HPDE6-E6E7 (cell line): Measurements from ENCODE around the gene EGLN2.
"Not testable (repeated sequence)": the region's sequence is repeated elsewhere in the genome, so short reads cannot be mapped to it uniquely, and the experiment has no call there.

Experiments
- DNase-seq: peaks from one replicate; pipeline ENCODE4 v3.0.0; 2011; ENCODE audit warnings: missing footprints; ENCODE audit errors: extremely low spot score

The EGLN2 gene

DNA sequence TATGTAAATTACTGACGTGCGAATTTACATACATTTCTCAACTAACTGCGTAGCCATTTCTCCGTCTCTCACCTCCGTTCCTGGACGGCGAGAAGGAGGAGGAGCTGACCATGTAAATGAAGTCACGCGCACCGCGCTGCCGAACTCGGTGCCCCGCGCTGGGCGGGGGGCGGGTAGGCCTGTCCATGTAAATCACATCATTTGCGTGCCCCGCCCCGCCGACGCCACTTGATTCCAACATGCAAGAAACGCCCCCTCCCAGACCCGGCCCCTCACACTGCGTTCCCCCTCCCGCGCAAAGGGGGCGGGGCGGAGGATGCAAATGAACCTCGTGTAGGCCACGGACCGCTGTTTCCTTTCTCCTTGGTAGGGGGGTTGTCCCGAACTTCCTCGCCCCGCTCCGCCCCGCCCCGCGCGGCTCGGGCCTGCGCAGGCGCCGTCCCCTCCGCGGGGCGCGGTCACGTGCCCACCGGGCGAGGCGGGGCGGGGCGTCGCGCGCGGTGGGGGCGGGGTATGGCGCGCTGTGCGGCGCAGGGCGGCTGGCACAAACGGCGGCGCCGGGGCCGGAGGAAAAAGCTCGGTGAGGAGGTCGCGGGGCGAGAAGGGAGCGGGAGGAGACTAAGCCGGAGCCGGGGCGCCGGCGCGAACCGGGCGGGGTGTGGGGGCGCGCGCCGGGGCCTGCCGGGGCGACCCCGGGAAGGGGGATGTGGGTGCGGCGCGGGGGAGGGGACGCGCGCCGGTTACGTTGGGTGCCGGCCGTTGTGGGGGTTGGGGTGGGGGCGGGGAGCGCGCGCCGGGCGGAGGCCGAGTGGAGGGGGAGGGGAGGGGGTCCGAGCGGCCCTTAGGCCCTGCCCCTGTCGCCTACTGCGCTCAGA, at the start of gene EGLN2:
TSS of gene EGLN2 (plus strand) at position 509 of the 875 bp plus-strand sequence. CDS start 1,382 bp downstream, outside the sequence.
- DNase-seq, result peak; percentile 88

DNA sequence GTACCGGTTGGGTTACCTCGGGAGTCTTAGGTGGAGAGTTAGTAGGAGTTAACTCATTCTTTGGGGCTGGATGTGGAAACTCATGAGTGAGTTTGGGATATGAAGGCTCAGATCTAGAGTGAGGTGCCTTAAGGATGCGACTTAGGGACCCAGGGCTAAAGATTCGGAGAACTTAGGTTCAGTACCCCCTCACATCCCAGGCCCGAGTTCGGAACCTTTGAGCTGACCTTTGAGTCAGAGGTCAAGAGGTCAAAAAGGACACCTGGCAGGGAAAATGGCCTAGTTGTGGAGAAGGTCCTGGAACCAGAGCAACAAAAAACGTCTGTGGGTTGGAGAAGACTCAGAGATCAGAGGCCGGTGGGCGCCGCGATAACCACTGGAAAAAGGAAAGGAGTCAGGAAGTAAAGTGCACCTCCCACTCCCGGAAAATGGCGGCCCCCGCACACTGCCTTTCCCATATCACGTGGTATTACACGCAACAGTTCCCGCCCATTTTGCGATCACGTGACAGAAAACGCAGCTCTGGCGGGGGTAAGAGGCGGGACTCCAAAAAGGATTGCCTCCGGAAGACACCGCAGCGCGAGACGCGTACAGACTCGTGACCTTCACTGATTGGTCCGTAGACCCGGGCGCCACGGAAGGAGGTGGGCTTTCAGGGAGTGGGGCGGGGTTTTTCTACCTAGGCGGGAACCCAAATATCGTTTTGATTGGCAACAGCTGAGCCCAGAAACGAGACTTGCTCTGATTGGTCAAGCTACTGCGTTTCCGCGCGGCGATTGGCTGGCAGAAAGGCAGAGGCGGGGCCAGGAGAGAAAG, 48.7 kb upstream of the EGLN2 start, which contains the start of gene ACTMAP:
TSS of gene ACTMAP (minus strand) at position 420 of the 816 bp plus-strand sequence. CDS start 674 bp downstream, outside the sequence.
- peak; percentile 99 for DNase-seq

DNA sequence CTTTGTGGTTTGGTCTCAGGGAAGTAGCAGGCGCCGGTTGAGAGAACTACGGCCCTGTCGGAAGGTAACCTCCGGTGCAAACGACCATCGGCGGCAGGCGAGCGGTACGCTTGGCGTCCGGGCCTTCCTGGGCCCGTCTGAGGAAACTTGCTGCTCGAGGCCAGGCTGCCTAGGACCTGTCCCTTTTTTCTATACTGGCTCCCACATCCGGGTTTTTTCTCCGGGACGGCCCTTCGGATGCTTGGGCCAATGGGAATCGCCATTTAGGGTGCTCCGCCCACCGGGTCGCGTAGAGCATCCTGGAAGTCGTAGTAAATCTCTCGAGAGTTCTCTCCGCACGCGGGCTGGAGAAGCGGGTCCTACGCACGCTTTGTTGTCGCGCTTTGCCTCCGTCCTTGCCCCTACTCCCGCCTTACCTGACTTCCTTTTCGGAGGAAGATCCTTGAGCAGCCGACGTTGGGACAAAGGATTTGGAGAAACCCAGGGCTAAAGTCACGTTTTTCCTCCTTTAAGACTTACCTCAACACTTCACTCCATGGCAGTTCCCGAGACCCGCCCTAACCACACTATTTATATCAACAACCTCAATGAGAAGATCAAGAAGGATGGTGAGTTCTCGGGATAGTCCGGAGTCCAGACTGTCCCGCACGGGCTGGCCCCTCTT, 48.0 kb upstream of the EGLN2 start, which contains the start of gene SNRPA:
TSS of gene SNRPA (plus strand) at position 330 of the 664 bp plus-strand sequence. CDS start at position 536, 206 bp downstream.
- peak; percentile 94 for DNase-seq

DNA sequence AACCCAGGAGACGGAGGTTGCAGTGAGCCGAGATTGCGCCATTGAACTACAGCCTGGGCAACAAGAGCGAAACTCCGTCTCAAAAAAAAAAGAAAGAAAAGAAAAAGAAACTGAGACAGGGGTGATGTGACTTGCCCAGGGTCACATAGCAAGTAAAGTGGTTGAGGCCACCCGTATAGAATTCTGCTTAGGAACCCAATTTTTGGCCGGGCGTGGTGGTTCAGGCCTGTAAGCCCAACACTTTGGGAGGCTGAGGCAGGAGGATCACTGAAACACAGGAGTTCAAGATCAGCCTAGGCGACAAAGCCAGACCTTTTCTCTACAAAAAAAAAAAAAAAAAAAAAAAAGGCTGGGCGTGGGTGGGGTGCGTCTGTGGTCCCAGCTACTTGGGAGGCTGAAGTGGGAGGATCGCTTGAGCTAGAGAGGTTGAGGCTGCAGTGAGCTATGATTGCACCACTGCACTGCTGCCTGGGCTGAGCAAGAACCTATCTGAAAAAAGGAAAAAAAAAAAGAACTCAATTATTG, 46.7 kb upstream of the EGLN2 start:
- no peak for DNase-seq

DNA sequence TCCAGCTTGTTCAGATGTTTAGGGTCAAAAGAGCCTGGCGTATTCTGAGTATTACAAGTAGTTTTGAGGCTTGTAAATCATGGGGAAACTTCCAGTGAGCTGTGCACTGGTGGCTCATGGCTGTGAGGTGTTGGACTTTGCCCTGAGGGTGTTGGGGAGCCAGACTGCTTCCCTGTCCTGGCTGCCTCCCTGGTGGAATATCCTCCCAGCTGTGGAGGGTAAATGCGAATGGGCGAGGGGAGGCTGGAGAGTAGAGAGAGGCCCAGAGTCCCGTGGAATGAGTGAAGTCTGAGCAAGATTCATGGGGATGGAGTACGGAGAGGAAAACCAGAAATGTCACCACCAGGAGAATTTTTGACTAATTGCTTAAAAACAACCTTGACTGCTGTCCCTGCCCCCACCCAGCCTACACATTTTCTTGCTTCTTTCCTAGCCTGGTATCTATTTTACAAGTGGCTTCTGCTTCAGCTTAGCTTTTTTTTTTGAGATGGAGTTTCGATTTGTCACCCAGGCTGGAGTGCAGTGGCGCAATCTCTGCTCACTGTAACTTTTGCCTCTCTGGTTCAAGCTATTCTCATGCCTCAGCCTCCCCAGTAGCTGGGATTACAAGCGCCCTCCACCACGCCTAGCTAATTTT, 44.3 kb upstream of the EGLN2 start:
- no peak for DNase-seq

DNA sequence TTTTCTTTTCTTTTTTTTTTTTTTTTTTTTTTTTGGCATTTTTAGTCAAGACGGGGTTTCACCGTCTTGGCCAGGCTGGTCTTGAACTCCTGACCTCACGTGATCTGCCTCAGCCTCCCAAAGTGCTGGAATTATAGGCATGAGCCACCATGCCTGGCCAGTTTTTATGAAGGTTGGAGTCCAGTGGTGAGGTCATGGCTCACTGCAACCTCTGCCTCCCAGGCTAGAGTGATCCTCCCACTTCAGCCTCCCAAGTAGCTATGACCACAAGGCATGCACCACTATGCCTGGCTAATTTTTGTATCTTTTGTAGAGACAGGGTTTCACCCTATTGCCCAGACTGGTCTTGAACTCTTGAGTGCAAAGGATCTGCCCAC, 43.8 kb upstream of the EGLN2 start:
- DNase-seq, result no peak

DNA sequence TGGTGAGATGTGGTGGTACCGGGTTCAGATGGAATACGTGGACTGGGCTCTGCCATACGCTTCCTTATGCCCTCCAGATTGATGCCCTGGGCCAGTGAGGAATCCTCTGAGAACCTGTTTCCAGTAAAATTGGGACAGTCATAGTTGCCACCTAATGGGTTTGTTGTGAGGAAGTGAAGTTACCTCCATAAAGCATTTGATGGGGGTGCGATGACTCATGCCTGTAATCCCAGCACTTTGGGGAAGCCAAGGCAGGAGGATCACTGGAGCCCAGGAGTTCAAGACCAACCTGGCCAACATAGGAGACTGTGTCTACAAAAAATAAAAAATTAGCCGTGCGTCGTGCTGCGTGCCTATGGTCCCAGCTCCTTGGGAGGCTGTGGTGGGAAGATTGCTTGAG, 43.2 kb upstream of the EGLN2 start:
- no peak for DNase-seq

DNA sequence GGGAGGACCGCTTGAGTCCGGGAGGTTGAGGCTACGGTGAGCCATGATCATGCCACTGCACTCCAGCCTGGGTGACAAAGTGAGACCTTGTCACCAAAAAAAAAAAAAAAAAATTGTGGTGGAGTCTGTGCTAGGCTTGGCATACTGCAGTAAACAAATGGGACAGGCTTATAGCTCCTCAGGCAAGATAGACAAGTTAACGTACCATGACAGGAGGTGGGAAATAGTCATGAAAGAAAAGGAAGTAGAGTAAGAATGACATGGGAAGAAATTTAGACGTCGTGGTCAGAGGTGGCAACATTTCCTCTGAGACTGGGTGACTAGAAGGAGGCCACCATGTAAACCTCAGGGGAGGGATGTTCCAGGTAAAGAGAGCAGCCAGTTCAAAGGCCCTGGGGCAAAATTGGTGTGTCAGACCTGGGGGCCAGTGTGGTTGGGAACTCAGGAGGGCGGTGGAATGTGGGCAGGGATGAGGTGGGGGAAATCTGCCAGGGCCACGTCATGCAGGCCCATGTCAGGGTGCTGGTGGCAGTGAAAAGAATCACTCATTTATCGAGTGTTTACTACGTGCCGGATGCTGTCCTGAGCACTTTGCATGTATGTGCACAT, 42.4 kb upstream of the EGLN2 start:
- no peak for DNase-seq

DNA sequence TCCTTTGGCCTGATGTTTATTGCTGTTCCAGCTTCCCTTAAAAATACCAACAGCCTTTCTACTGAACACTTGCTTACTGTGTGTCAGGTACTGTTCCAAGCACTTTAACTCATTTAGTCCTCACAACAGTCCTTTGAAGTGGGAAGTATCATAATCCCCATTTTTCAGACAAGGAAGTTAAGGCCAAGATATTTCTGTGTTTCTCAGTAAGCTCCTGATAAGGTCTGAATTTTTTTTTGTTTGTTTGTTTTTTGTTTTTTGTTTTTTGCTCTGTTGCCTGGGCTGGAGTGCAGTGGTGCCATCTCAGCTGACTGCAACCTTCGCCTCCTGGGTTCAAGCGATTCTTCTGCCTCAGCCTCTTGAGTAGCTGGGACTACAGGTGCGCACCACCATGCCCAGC, 40.5 kb upstream of the EGLN2 start:
- no peak for DNase-seq

DNA sequence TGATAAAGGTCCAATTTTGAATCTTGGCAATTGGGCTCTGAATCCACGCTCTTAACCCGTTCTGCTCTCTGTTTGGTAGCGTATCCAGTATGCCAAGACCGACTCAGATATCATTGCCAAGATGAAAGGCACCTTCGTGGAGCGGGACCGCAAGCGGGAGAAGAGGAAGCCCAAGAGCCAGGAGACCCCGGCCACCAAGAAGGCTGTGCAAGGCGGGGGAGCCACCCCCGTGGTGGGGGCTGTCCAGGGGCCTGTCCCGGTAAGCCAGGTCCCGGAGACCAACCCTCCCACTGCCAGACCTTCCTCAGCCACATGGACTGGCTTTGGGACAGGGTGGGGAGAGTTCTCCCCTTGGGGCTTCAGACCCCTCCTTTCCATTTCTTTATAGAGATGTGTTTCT, 39.6 kb upstream of the EGLN2 start:
- no peak for DNase-seq

DNA sequence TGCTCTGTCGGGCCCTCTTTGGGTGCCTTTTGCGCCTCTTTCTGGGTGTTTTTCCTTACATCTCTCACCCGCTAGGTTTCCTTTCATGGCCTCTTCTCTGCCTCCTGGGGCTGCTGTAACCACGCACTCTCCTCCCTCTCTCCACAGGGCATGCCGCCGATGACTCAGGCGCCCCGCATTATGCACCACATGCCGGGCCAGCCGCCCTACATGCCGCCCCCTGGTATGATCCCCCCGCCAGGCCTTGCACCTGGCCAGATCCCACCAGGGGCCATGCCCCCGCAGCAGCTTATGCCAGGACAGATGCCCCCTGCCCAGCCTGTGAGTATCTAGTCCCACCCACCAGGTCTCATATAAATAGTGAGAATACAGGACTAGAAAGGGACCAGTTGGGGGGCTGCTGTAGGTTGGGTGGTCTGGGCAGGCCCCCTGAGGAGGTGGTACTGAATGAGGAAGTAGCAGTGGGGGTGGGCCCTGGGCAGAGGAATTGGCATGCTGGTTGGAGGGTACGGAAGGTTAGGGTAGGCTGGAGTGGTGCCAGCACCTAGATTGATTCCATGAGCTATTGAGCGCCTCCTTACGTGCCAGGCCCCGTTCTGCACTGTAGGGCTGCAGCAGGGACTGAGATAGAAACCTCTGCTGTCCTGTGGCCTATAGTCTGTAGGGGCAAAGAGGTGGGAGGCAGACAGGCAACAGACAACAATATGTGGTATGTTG, 36.1 kb upstream of the EGLN2 start:
- DNase-seq, result no peak

DNA sequence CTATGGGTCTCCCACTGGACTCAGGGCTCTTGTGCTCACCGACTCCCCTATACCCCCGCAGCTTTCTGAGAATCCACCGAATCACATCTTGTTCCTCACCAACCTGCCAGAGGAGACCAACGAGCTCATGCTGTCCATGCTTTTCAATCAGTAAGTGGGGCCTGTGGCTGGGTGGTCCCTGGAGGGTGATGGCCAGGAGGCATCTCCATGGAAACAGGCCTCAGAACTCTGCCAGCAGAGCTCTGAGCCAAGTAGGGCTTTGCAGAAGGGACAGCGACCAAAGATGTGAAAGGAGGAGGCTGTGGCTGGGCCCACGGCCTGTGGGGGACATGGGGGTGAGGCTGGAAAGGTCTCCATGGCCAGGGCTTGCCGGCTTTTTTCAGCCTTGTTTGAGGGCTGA, 35.5 kb upstream of the EGLN2 start:
- no peak for DNase-seq

DNA sequence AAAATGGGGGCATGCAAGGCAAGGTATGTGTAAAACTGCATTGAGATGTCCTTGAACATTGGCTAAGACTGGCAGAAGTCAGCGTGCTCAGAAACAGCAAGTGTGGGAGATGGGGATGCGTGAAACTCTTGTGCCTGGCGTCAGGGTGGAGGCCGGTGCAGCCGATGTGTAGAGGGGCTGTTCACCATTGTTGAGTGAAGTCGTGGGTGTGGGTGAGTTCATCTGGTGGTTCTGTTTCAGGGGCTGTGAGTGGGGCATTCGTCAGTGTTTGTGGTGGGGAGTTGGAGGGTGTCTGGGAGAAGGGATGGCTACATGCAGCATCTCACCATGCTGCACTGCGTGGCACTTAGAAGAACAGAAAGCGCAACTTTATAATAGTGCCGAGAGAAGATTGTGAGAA, 35.0 kb upstream of the EGLN2 start:
- DNase-seq, result no peak

DNA sequence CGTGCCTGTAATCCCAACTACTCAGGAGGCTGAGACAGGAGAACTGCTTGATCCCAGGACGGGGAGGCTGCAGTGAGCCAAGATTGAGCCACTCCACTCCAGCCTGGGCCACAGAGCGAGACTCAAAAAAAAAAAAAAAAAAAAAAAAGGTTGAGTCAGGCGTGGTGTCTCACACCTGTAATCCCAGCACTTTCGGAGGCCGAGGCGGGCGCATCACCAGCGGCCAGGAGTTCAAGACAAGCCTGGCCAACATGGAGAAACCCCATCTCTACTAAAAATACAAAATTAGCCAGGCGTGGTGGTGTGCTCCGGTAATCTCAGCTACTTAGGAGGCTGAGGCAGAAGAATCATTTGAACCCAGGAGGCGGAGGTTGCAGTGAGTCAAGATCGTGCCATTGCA, 32.6 kb upstream of the EGLN2 start:
- DNase-seq, result not testable (repeated sequence)

DNA sequence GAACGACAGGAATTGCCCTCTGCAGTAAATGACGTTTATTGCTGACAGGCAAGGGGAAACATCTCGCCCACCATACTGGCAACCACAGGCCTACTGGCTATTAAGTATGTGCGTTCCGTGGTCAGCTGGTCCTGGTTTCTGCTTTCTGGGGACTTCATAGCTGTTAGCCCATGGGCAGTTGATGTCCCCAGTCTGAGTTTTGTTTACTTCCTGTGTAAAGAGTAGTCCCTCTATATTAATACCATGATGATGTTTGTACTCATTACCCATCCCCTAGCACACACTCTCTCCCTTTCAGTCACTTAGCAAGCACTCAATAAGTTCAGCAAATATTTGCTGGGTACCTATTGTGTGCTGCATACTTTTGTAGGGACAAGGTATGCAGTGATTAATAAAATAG, 30.1 kb upstream of the EGLN2 start:
- no peak for DNase-seq

DNA sequence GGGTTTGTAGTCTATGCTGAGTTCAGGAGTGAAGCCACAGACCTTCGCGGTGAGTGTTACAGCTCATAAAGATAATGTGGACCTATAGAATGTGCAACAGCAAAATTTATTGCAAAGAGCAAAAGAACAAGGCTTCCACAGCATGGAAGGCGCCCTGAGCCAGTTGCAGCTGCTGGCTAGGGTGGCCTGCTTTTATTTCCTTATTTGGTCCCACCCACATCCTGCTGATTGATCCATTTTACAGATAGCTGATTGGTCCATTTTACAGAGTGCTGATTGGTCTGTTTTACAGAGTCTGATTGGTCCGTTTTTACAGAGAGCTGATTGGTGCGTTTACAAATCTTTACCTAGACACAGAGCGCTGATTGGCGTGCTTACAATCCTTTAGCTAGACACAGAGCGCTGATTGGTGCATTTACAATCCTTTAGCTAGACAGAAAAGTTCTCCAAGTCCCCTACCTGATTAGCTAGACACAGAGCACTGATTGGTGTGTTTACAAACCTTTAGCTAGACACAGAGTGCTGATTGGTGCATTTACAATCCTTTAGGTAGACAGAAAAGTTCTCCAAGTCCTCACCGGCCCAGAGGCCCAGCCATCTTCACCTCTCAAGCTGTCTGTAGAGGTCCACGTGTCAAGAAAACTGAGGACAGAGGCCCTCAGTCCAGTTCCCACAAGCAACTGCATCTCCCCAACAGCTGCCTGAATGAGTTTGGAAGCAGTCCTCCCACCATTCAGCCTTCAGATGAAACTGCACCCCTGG, 27.7 kb upstream of the EGLN2 start:
- not testable (repeated sequence) for DNase-seq

DNA sequence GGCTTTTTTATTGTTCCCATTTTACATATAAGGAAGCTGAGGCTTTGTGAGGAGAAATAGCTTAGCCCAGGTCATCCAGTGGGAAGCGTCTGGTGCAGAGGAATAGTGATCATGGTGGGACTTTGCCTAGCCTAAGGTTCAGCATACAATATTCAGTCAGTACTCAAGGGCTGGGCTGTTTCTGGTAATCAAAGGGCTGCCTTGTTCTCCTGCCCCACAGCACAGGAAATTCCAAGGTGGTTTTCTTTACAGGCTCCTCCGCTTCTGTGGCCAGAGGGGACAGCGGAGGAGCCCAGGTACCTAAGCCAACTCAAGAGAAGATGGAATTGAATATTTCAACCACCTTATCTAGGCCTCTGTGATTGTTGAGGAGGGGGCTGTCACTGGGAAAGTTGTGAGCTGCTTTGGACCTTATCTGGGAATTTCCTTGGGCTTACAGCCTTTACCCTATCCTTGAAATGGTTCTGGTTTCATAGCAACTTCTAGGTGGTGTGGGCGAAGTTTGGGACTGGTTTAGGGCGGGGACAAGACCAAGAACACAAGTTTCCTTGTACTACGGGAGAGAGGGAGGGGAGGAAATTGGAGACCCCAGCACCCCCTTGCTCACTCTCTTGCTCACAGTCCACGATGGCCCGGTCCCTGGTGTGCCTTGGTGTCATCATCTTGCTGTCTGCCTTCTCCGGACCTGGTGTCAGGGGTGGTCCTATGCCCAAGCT, 23.9 kb upstream of the EGLN2 start, which contains the start of gene MIA:
TSS of gene MIA (plus strand) at position 606 of the 716 bp plus-strand sequence. CDS start at position 628, 22 bp downstream.
- no peak for DNase-seq

DNA sequence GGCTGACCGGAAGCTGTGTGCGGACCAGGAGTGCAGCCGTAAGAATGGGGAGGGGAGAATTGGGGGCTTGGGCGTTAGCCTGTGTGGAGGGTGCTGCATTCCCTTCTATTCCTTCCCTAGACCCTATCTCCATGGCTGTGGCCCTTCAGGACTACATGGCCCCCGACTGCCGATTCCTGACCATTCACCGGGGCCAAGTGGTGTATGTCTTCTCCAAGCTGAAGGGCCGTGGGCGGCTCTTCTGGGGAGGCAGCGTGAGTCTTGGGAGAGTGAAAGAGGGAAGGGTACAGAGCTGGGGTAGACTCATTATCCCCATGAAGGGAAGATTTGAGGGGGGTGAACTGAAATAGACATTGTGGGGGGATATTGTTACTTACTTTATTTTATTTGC, 23.4 kb upstream of the EGLN2 start:
- no peak for DNase-seq

DNA sequence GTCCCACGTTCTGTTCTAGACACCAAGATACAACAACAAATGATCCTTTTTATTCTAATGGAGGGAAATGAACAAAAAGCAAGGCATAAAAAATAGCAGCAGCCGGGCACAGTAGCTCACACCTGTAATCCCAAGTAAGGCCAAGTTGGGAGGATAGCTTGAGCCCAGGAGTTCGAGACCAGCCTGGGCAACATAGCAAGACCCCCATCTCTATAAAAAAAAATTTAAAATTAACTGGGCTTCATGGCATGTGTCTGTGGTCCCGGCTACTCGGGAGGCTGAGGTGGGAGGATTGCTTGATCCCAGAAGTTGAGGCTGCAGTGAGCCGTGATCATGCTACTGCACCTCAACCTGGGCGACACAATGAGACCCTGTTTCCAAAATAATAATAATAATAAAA, 22.6 kb upstream of the EGLN2 start:
- DNase-seq, result no peak
